A549 (cell line): Measurements from ENCODE around the gene CDKN2AIPNL. TPM values are rescaled to one million over a fixed set of nuclear protein-coding genes. Genes with fewer than 3 reads are reported as not detected.

Experiments used
- ATAC-seq, 2 experiments: fragments of 200-7000 bp in 1 of 2; fragments of >200 bp in 1 of 2; cut with Nextera tagmentation in 1 of 2; cut with Tn5 transposase in 1 of 2; 3 replicates each; pipeline versions ENCODE4 v1.8.0 to v1.9.1; 2018 to 2020; ENCODE audit warnings: mild to moderate bottlenecking in 1 of 2, moderate library complexity in 1 of 2
- CTCF ChIA-PET: fragments of 300-600 bp; sonication (Branson Sonifier 250); formaldehyde crosslinking; extraction: SDS; loops from one replicate; lab custom pipeline; 2021; ENCODE audit warnings: antibody characterized with exemption, inconsistent platforms; lab: Yijun Ruan, JAX
- POLR2A ChIA-PET: fragments of 350-600 bp; formaldehyde crosslinking; extraction: SDS; loops from one replicate; lab custom pipeline; 2021; ENCODE audit warnings: antibody characterized with exemption, inconsistent platforms; lab: Yijun Ruan, JAX
- DNase-seq, 2 experiments: peaks; one replicate each; pipeline versions ENCODE4 v3.0.0 to v3.0.0-alpha.2; 2011 to 2016; ENCODE audit warnings: low read depth in 1 of 2, low spot score in 1 of 2
- FAIRE-seq: peaks from 2 replicates; lab custom pipeline; 2011; peaks lifted over from hg19 to GRCh38; lab: Jason Lieb, UNC
- H3K27ac ChIP-seq, 2 experiments: fragments of >200 bp; sonication (Bioruptor Twin); formaldehyde crosslinking; 3 replicates each; pipeline ENCODE4 v1.5.1; 2016 to 2017
- H3K4me1 ChIP-seq: fragments of >200 bp; sonication (Bioruptor Twin); formaldehyde crosslinking; 3 replicates; pipeline ENCODE4 v1.6.1; 2016
- H3K4me2 ChIP-seq: fragments of >200 bp; sonication (Bioruptor Twin); formaldehyde crosslinking; 3 replicates; pipeline ENCODE4 v1.6.1; 2016
- H3K4me3 ChIP-seq: fragments of >200 bp; sonication (Bioruptor Twin); formaldehyde crosslinking; 3 replicates; pipeline ENCODE4 v1.5.1; 2016
- H3K9me3 ChIP-seq: fragments of >200 bp; sonication (Bioruptor Twin); formaldehyde crosslinking; 3 replicates; pipeline ENCODE4 v1.6.1; 2016
- BHLHE40 ChIP-seq: IDR thresholded peaks from 2 replicates; pipeline ENCODE4 v1.6.1; 2012; ENCODE audit warnings: low read depth, low read length, inconsistent platforms
- CBX2 ChIP-seq: fragments of 200-600 bp; sonication (generic); IDR thresholded peaks from 2 replicates; pipeline ENCODE4 v1.6.1; 2016; ENCODE audit warnings: low read depth, mild to moderate bottlenecking, borderline replicate concordance
- CEBPB ChIP-seq, 2 experiments: fragments of >200 bp in 1 of 2; sonication (Bioruptor Twin) in 1 of 2; formaldehyde crosslinking in 1 of 2; IDR thresholded peaks; 2 replicates each; pipeline ENCODE4 v1.6.1; 2012 to 2016
- HES2 ChIP-seq: fragments of >200 bp; sonication (Bioruptor Twin); formaldehyde crosslinking; IDR thresholded peaks from 2 replicates; pipeline ENCODE4 v1.6.1; 2016
- HMGXB4 ChIP-seq: fragments of 250-450 bp; sonication (Bioruptor Pico); IDR thresholded peaks from 2 replicates; pipeline ENCODE4 v1.5.0; 2021; ENCODE audit warnings: mild to moderate bottlenecking, moderate library complexity, borderline replicate concordance
- JUNB ChIP-seq: fragments of >200 bp; sonication (Bioruptor Twin); formaldehyde crosslinking; IDR thresholded peaks from 2 replicates; pipeline ENCODE4 v1.6.1; 2016
- KDM5A ChIP-seq: fragments of 200-600 bp; sonication (generic); IDR thresholded peaks from 2 replicates; pipeline ENCODE4 v1.6.1; 2016; ENCODE audit warnings: antibody characterized with exemption, mild to moderate bottlenecking
- MYC ChIP-seq: IDR thresholded peaks from 2 replicates; pipeline ENCODE4 v1.6.1; 2012; ENCODE audit warnings: mild to moderate bottlenecking, inconsistent platforms, low read length, improper control_type of control experiment, borderline replicate concordance
- NPAS2 ChIP-seq: fragments of 250-450 bp; sonication (Bioruptor Pico); IDR thresholded peaks from 2 replicates; pipeline ENCODE4 v1.8.0; 2022; ENCODE audit warnings: mild to moderate bottlenecking, moderate library complexity, borderline replicate concordance
- PBX3 ChIP-seq: IDR thresholded peaks from 2 replicates; pipeline ENCODE4 v1.6.1; 2012
- RAD21 ChIP-seq, 2 experiments: fragments of >200 bp in 1 of 2; sonication (Bioruptor Twin) in 1 of 2; formaldehyde crosslinking in 1 of 2; IDR thresholded peaks in 1 of 2; conservative IDR thresholded peaks in 1 of 2; 2 replicates in 1 of 2; 3 replicates in 1 of 2; pipeline ENCODE4 v1.6.1; 2012 to 2018; ENCODE audit warnings: inconsistent platforms in 1 of 2
- SMC3 ChIP-seq: fragments of >200 bp; sonication (Bioruptor Twin); formaldehyde crosslinking; IDR thresholded peaks from 3 replicates; pipeline ENCODE4 v1.6.1; 2018; ENCODE audit warnings: inconsistent platforms
- SREBF2 ChIP-seq: fragments of 450-650 bp; IDR thresholded peaks from 2 replicates; pipeline ENCODE4 v1.6.1; 2014; ENCODE audit warnings: mild to moderate bottlenecking, moderate library complexity
- TFCP2L1 ChIP-seq: fragments of 250-450 bp; sonication (Bioruptor Pico); IDR thresholded peaks from 2 replicates; pipeline ENCODE4 v1.5.0; 2021; ENCODE audit warnings: mild to moderate bottlenecking
- ZNF302 ChIP-seq: fragments of 250-450 bp; sonication (Bioruptor Pico); IDR thresholded peaks from 2 replicates; pipeline ENCODE4 v1.9.0; 2021; ENCODE audit warnings: inconsistent platforms, mild to moderate bottlenecking, moderate library complexity
- ZSCAN20 ChIP-seq: fragments of 250-450 bp; sonication (Bioruptor Pico); IDR thresholded peaks from 2 replicates; pipeline ENCODE4 v1.8.0; 2022; ENCODE audit warnings: mild to moderate bottlenecking, moderate library complexity
- WGBS: methylation state at CpG from one replicate; pipeline ENCODE4 v1.1.6; 2017; ENCODE audit errors: missing lambda C conversion rate; 5-methylcytosine and 5-hydroxymethylcytosine counted together
- polyA plus RNA-seq, 4 experiments: library from polyadenylated mRNA; depleted of rRNA in 3 of 4; stranded (reverse); fragments of >200 nt; fragmentation: RNase III in 1 of 4; extraction: RNeasy Plus Mini Kit Qiagen cat#74134 plus additional on column Dnase treatment in 1 of 4; gene quantifications; 2 replicates in 3 of 4; 3 replicates in 1 of 4; pipeline ENCODE4 v1.2.3, GENCODE V29; 2011 to 2017

Gene CDKN2AIPNL
- polyA plus RNA-seq, 2 of the 4 experiments (the other 2 are of a cell fraction), result 48.0 to 49.9 TPM

- FAIRE-seq, result no peak
- POLR2A ChIA-PET, result interaction anchor here (2.3 kb wide), 1 partner anchor 26 kb away, joined by 10 read pairs; no protein-coding TSS in a partner anchor
- no peak for TF ChIP-seq HMGXB4 (CRISPR knock-in tag)
- no peak for TF ChIP-seq MYC
- no peak for TF ChIP-seq HES2
- TF ChIP-seq NPAS2 (CRISPR knock-in tag), result no peak
- TF ChIP-seq ZNF302 (CRISPR knock-in tag), result no peak
- TF ChIP-seq TFCP2L1 (CRISPR knock-in tag), result no peak
- TF ChIP-seq BHLHE40, result no peak
- TF ChIP-seq SMC3, result no peak
- no peak for TF ChIP-seq CEBPB (IDR thresholded peaks at IDR 0.05)
- TF ChIP-seq ZSCAN20, result no peak
- TF ChIP-seq PBX3, result no peak
- no peak for TF ChIP-seq KDM5A
- no peak for TF ChIP-seq JUNB
- DNase-seq, result no peak
- Histone ChIP-seq H3K4me1 (peaks cover 45% of the 10 kb centered on the region), H3K4me2 (no peak overlapping the region), H3K4me3 (no peak overlapping the region), H3K27ac (no peak overlapping the region), H3K9me3 (no peaks in the 10 kb centered on the region)
- CTCF ChIA-PET, result interaction anchor here (1.1 to 2.0 kb wide), 3 partner anchors 8 to 137 kb away, joined by 3 to 6 read pairs (median 5); no protein-coding TSS in a partner anchor
- ATAC-seq, result no peak
- WGBS, result 53% methylated on average over 3 of the region's 3 CpGs
Observed at GRCh38 chr5:134440201-134440755, 28.6 kb upstream of the CDKN2AIPNL start.

GRCh38 chr5:134439210-134439654 is 27.6 kb upstream of the CDKN2AIPNL start:
- H3K4me1 ChIP-seq, result peaks cover 48% of the 10 kb centered on the region
- H3K4me2 ChIP-seq, result peak overlapping the region; percentile 53
- no peak overlapping the region for H3K4me3 ChIP-seq
- FAIRE-seq (no peak), ATAC-seq (peak in 1 of 2 experiments; percentile 30; a peak in 3 of 6 replicates), DNase-seq (peak in 1 of 2 experiments; percentile 47)
- peak overlapping the region; percentile 35 to 89; a peak in 4 of 6 replicates for H3K27ac ChIP-seq
- POLR2A ChIA-PET, result interaction anchor here (1.2 to 2.3 kb wide), 3 partner anchors 27 to 88 kb away, joined by 3 to 10 read pairs (median 5); no protein-coding TSS in a partner anchor
- CTCF ChIA-PET, result interaction anchor here (0.7 to 2.0 kb wide), 6 partner anchors 26 to 139 kb away, joined by 3 to 6 read pairs (median 3); no protein-coding TSS in a partner anchor
- TF ChIP-seq TFCP2L1 (CRISPR knock-in tag), result no peak
- peak in 1 of 2 experiments; percentile 49; a peak in 1 of 4 replicates for TF ChIP-seq CEBPB (IDR thresholded peaks at IDR 0.05)
- TF ChIP-seq ZSCAN20, result no peak
- no peaks in the 10 kb centered on the region for H3K9me3 ChIP-seq
- WGBS, result 51% methylated on average over 7 of the region's 7 CpGs

GRCh38 chr5:134438721-134439123 is 27.0 kb upstream of the CDKN2AIPNL start:
- FAIRE-seq (no peak), DNase-seq (no peak), ATAC-seq (no peak)
- Histone ChIP-seq H3K27ac (peak overlapping the region; percentile 35 to 89; a peak in 4 of 6 replicates), H3K4me1 (peaks cover 48% of the 10 kb centered on the region), H3K4me2 (peak overlapping the region; percentile 53), H3K9me3 (no peaks in the 10 kb centered on the region)
- CTCF ChIA-PET, result interaction anchor here (1.0 to 1.5 kb wide), 6 partner anchors 12 to 139 kb away, joined by 3 to 7 read pairs (median 3); no protein-coding TSS in a partner anchor
- 92% methylated on average over 7 of the region's 7 CpGs for WGBS
- POLR2A ChIA-PET, result interaction anchor here (1.2 to 2.3 kb wide), 3 partner anchors 28 to 88 kb away, joined by 3 to 10 read pairs (median 5); no protein-coding TSS in a partner anchor
- TF ChIP-seq SREBF2 (no peak), RAD21 (conservative IDR thresholded peaks at IDR 0.05 in 1 of 2, IDR thresholded peaks at IDR 0.05 in 1 of 2) (no peak), CBX2 (no peak)
- TF ChIP-seq, all 56 proteins: peak for 0
- H3K4me3 ChIP-seq, result no peak overlapping the region
